AG04449 (cell line): ENCODE data around the gene CMBL.

ENCODE experiments used
- CTCF ChIA-PET: fragments of 350-600 bp; formaldehyde crosslinking; extraction: SDS; loops from one replicate; lab custom pipeline; 2021; ENCODE audit warnings: antibody characterized with exemption; lab: Yijun Ruan, JAX
- POLR2A ChIA-PET: fragments of 400-600, 350-600 bp; formaldehyde crosslinking; extraction: SDS; loops from one replicate; lab custom pipeline; 2020; ENCODE audit warnings: antibody characterized with exemption, inconsistent platforms; lab: Yijun Ruan, JAX
- DNase-seq: peaks from one replicate; pipeline ENCODE4 v3.0.0-alpha.2; 2010; ENCODE audit warnings: low read depth, low spot score
- H3K4me3 ChIP-seq: 2 replicates; pipeline ENCODE4 v1.5.1; 2011; ENCODE audit warnings: low read depth, mild to moderate bottlenecking, control low read depth, low read length
- TF ChIP-seq, protein P1 (sequence below): IDR thresholded peaks from one replicate; pipeline ENCODE4 v1.5.1; 2011; ENCODE audit warnings: mild to moderate bottlenecking, moderate library complexity, low read length, control low read depth, inconsistent platforms; ENCODE audit not compliant: insufficient read depth; ENCODE audit errors: missing control alignments

Gene CMBL

GRCh38 chr5:10339958-10340357 is 32.3 kb upstream of the CMBL start:
- ChIA-PET CTCF (no interaction called here), POLR2A (no interaction called here)
- TF ChIP-seq, protein P1, sequence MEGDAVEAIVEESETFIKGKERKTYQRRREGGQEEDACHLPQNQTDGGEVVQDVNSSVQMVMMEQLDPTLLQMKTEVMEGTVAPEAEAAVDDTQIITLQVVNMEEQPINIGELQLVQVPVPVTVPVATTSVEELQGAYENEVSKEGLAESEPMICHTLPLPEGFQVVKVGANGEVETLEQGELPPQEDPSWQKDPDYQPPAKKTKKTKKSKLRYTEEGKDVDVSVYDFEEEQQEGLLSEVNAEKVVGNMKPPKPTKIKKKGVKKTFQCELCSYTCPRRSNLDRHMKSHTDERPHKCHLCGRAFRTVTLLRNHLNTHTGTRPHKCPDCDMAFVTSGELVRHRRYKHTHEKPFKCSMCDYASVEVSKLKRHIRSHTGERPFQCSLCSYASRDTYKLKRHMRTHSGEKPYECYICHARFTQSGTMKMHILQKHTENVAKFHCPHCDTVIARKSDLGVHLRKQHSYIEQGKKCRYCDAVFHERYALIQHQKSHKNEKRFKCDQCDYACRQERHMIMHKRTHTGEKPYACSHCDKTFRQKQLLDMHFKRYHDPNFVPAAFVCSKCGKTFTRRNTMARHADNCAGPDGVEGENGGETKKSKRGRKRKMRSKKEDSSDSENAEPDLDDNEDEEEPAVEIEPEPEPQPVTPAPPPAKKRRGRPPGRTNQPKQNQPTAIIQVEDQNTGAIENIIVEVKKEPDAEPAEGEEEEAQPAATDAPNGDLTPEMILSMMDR = no peak
- DNase-seq = no peak
- no peak overlapping the region for H3K4me3 ChIP-seq

DNA sequence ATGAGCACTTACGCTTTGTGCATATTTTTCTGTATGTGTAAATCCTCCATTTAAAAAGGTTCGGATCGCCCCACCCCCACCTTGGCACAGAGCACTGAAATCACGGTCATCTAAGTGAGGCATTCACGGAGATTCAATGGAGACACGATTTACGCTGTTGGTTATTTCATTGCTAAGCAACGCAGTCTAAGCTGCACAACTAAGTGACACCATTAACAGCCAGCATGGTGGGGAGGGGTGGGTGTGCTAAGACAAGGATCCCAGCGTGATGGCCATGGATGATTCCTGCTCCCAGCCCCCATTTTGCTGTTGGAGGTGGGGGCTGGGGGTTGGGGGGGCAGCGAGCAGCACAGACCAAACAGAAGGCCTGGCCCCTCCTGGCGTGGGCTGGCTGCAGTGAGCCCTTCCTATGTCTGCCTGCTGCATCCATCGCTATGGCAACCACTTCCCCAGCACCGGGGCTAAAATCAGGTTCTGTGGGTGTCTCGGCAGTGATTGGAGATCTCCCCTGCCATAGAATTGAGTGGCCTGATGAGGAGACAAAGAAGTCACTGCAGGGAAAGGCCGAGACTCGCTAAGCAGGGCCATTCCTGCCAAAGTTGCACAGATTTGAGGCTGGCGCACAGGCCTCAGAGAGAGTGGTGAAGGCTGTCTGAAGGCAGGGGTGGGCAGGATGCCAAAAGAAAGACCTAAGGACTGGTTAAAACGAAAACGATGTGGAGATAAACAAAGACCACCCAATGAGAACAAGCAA is 31.5 kb upstream of the CMBL start:
- no peak for DNase-seq
- H3K4me3 ChIP-seq = no peak overlapping the region
- CTCF ChIA-PET = no interaction called here
- TF ChIP-seq, protein P1 = no peak
- POLR2A ChIA-PET = no interaction called here

- DNase-seq = no peak
- POLR2A ChIA-PET = no interaction called here
These were observed 31.0 kb upstream of the CMBL start for GRCh38 chr5:10338686-10339057.

DNA sequence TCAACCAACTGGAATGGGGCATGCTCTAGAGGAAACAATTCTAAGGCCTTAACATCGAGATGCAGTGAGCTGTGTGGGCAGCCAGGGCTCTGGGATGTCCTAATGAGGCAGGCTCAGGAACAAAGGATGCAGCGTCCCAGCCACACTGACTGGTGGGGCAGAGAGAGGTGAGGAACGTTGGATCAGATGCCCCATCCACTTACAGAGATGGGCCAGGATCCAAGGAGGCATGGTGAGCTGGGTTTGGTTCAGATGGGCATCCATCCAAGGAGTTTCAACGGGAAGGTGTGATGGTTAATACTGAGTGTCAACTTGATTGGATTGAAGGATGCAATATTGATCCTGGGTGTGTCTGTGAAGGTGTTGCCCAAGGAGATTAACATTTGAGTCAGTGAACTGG is 30.3 kb upstream of the CMBL start:
- no peak overlapping the region for H3K4me3 ChIP-seq
- POLR2A ChIA-PET = no interaction called here
- no peak for DNase-seq
- CTCF ChIA-PET = no interaction called here
- TF ChIP-seq, protein P1 = no peak

More at GRCh38 chr5:10338686-10339057, 31.0 kb upstream of the CMBL start:
- CTCF ChIA-PET = no interaction called here
- TF ChIP-seq, protein P1 = no peak
- H3K4me3 ChIP-seq = no peak overlapping the region

DNA sequence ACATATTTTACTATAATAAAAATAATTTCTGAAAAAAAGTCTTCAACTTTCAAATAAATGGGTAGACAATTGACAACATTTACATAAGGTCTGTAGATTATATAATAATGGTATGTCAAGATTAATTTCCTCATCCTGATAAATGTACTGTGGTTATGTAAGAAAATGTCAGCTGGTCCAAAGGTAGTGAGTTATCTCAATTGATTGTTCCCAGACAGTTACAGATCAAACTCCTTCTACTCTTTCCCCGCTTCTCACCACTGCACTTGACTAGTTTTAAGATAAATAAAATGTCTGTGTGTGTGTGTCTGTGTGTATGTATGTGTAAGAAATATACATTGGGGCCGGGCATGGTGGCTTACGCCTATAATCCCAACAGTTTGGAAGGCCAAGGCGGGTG is 29.4 kb upstream of the CMBL start:
- H3K4me3 ChIP-seq = no peak overlapping the region
- ChIA-PET CTCF (no interaction called here), POLR2A (no interaction called here)
- TF ChIP-seq, protein P1 = no peak
- DNase-seq = no peak

GRCh38 chr5:10335711-10336470 is 28.2 kb upstream of the CMBL start:
- POLR2A ChIA-PET = no interaction called here
- no peak for DNase-seq
- CTCF ChIA-PET = no interaction called here
- TF ChIP-seq, protein P1 = no peak
- H3K4me3 ChIP-seq = no peak overlapping the region
